Epithelial cell of prostate (primary cell): Measurements from ENCODE around the gene PPP1R13B.

Experiments used
- DNase-seq: peaks from one replicate; pipeline ENCODE4 v3.0.0-alpha.2; 2011; ENCODE audit warnings: low read depth, low spot score
- H3K27ac ChIP-seq: fragments of 450-650 bp; 2 replicates; pipeline ENCODE4 v1.5.1; 2017; ENCODE audit warnings: mild to moderate bottlenecking

Gene PPP1R13B

GRCh38 chr14:103704708-103705107 lies 142.7 kb downstream of the PPP1R13B start:
- peak overlapping the region; percentile 48 for H3K27ac ChIP-seq
- DNase-seq = no peak

- H3K27ac ChIP-seq = peak overlapping the region; percentile 48
- no peak for DNase-seq
Measured at GRCh38 chr14:103703433-103704385, 143.7 kb downstream of the PPP1R13B start.

DNA sequence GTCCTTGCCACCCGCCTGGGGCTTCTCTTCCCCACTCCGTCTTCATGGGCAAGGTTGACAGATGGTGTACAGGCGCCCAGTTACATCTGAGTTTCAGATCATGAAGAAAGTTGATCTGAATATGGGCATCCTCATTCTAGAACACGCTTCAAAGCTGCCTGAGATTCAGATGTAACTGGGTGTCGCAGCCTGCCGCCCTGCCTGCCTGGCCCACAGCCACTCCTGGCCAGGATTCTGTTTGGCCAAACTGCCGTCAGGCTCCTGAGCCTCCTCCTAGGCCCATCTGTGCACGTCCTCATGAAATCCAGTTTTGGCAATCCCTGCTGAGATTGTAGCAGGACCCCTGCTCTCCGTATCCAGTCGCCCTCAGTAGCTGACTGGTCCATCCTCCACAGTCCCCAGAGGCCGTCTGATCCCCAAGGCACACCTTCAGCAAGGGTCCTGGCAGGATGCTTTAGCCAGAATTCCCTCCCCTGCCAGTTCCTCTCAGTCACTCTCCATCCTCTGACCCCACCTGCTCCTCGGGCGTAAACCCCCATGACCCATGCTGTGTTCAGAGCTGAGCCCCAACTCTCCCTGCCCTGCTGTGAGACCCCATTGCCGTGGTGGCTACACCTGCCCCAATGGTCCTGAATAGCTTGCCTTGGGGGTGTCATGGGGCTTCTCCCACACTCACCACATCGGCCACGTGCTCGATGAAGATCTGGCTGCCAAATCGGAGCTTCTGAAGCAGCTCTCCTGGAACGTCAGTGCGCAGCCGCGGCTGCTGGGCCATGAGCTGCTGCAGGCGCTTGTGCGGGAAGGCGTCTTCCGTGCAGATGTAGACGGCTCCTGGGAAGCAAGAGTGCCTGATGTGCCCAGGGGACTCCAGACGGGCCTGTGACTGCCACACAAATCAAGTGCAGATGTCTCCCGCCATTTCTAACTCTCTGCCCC lies 144.6 kb downstream of the PPP1R13B start:
- no peak for DNase-seq
- no peak overlapping the region for H3K27ac ChIP-seq

DNA sequence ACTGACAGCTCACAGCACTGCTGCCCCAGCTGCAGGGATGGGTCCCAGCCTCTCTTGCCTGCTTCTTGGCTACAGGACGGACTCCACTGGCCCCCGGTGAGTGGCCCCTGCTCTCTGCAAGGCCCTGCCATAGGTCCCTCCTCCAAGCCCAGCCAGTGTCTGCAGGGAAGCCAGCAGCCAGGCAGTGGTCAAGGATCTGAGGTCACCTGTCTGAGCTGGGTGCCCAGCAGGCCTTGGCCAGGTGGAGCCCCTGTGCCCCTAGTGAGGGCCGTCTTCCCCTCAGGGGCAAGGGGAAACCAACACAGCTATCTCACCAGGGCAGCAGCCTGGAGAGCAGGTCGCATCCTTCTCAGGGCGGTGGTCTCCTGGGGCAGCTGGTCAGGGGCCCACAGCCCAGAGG lies 145.3 kb downstream of the PPP1R13B start:
- no peak for DNase-seq
- H3K27ac ChIP-seq = no peak overlapping the region

DNA sequence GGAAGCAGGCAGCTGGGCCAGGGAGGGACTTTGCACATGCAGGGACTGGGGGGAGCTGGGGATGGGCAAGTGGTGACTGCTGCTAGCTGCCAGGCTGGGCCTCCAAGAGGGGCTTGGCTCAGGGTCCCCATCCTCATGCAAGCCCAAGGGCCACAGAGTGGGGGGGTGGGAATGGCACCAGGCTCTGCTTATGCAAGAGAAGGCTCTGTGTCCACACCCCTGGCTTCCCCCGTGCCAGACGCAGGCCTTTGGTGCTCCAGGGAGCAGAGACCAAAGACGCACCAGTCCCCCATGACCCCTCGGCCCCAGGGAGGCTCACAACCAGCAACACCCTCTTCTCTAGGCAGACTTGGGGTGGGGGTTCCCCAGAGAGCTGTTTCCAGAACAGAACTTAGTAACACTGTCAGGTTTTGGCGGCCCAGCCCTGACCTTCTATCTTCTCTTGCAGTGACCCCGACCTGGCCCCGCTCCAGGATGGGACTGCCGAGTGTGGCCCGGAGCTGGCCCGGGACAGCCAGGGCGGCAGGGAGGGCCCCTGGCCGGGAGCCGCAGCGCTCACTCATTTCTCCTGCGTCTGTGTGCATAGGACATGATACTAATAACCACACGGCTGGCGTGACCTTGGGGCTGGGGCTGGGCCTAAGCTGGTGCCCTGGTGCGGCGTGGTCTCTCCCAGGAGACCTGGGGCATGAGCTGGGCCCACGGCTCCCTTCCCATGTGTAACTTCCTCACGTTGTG lies 146.5 kb downstream of the PPP1R13B start:
- DNase-seq = no peak

GRCh38 chr14:103699901-103700752 lies 147.2 kb downstream of the PPP1R13B start:
- DNase-seq = no peak

More for the DNA sequence above, 146.5 kb downstream of the PPP1R13B start:
- no peak overlapping the region for H3K27ac ChIP-seq

DNA sequence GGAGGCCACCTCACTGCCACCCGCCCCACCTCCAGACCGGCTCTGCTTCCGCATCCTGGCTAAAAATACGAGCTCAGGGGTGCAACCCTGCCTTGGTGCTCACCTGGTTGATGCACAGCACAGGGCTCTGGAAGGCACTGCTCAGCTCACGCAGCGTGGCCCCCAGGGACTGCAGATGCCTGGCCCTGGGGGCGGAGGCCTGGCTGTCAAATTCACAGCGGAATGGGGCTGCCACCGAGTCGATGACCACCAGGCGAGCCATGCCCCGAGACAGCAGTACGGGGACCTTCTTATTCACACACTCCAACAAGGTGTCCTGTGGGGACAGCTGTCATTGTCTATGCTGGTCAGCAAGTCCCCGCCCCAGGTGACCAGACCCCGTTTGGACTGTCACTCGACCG lies 148.1 kb downstream of the PPP1R13B start:
- no peak for DNase-seq
- H3K27ac ChIP-seq = no peak overlapping the region

More at GRCh38 chr14:103699901-103700752, 147.2 kb downstream of the PPP1R13B start:
- H3K27ac ChIP-seq = no peak overlapping the region

GRCh38 chr14:103698380-103699260 lies 148.8 kb downstream of the PPP1R13B start:
- H3K27ac ChIP-seq = peak overlapping the region; percentile 49
- peak; percentile 33 for DNase-seq

GRCh38 chr14:103697603-103698379 lies 149.6 kb downstream of the PPP1R13B start:
- peak overlapping the region; percentile 49 for H3K27ac ChIP-seq
- no peak for DNase-seq

- no peak for DNase-seq
- H3K27ac ChIP-seq = no peak overlapping the region
Measured at GRCh38 chr14:103697206-103697602, 150.2 kb downstream of the PPP1R13B start.

DNA sequence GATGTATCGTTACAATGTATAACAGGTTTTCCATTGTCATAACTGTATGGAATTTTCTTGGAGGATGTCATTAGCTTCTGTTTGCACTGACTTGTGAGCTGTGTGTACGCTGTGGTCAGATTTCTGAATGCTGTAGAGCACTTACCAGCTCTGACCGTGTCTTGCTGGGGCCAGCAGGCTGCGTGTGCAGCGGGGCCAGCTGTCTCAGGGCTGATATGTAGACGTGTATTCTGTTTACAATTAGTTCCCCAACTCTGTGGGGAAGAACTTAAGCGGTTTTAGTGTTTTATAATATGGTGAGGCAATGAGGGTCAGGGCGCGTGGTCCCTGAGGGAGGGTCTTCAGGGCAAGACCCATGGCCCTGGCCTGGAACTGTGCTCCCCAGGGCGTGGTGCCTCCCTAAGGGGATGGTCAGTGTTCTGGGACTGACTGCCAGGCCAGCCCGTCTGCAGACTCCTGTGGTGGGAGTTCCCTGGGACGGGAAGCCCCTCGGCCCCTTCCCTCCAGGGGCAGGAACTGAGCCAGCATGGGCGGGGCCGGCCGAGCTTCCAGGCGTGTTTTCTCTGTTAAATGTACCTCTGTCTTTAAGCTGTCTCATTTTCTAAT lies 150.8 kb downstream of the PPP1R13B start:
- no peak for DNase-seq

GRCh38 chr14:103696070-103696402 lies 151.3 kb downstream of the PPP1R13B start:
- DNase-seq = no peak
- no peak overlapping the region for H3K27ac ChIP-seq

More for the DNA sequence above, 150.8 kb downstream of the PPP1R13B start:
- no peak overlapping the region for H3K27ac ChIP-seq

GRCh38 chr14:103695296-103696069 lies 151.9 kb downstream of the PPP1R13B start:
- DNase-seq = no peak
- H3K27ac ChIP-seq = no peak overlapping the region

DNA sequence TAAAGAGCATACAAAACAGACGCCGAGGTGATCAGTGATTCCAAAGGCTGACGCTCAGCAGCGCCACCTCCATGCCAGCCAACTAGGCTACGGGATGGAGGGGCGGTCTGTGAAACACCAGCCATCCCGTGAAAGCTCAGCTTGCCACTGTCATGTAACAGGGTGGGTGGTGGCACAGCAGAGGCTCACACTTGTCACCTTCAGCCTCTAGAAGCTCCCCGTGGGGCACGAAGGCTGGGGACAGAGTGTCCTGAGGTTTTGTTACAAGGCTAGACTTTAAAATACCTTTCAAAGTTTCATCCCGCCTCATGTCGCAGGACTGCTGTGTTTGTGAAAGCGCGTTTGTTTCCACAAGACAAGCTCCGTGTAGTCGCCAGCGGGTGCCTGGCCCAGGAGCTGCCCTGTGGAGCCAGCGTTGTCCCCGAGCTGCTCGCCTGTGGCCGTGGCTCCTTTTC lies 152.8 kb downstream of the PPP1R13B start:
- no peak for DNase-seq
- no peak overlapping the region for H3K27ac ChIP-seq

DNA sequence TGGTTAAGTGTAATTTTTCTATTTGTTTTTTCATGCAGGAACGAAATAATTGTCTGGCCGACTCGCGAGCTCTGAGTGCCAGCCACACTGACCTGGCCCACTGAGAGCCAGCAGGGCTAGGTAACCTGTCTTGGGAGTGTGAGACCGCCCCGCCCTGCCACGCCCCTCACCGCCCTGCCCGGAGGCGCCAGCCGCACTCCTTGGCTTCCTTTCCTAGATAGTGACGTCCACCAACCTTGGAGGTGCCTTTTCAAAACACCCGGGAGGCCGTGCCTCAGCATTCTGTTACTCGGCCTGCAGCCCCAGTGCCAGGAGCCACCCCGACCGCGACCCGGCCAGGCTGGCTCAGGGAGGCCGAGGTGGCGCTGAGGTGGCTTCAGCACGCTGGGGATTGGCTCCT lies 153.9 kb downstream of the PPP1R13B start:
- peak; percentile 12 for DNase-seq
- peak overlapping the region; percentile 63 for H3K27ac ChIP-seq

DNA sequence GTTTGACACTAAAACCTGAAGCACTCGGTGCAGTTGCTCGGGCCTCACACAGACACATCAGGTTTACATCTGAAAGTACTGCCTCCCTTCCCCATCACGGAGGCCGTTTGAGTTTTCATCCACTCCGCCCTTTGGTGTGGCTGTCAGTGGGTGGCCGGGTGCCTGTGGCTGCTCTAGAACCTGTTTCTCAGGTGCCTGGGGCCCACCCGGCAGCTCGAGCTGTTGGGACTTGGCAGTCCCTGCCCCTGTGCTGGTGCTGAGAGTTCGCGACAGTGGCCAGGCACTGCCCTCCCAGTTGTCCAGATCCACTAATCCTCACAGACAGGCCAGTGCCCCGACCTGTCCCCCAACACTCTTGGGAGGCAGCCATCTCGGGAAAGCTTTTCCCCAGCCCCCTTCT lies 154.5 kb downstream of the PPP1R13B start:
- H3K27ac ChIP-seq = peak overlapping the region; percentile 63
- DNase-seq = no peak
